ENCODE measurements around the gene SMO. TPM values are rescaled to one million over a fixed set of nuclear protein-coding genes. Genes with fewer than 3 reads are reported as not detected.
A peak's percentile ranks its signal among the peaks of the same experiment; 100 is the strongest.
"Not testable (repeated sequence)": the region's sequence is repeated elsewhere in the genome, so short reads cannot be mapped to it uniquely, and the experiment has no call there.

Gene SMO
- total RNA-seq, 2 donors from 2014 or later: 5.4 to 7.6 TPM

GRCh38 chr7:129203050-129203741, 14.8 kb downstream of the SMO start:
- intact Hi-C loops (cut with DNase I): no loop called here
- DNase-seq (no peak), ATAC-seq (peak in 1 of 2 donors; percentile 16)

GRCh38 chr7:129205126-129205818, 16.8 kb downstream of the SMO start:
- intact Hi-C loops (cut with DNase I): no loop called here
- ATAC-seq (no peak), DNase-seq (no peak)

GRCh38 chr7:129205987-129206785, 17.8 kb downstream of the SMO start:
- intact Hi-C loops (cut with DNase I): no loop called here
- DNase-seq (no peak), ATAC-seq (no peak)

- intact Hi-C loops (cut with DNase I): no loop called here
Observed at GRCh38 chr7:129208667-129209066, 20.2 kb downstream of the SMO start.

GRCh38 chr7:129209067-129209926, 20.9 kb downstream of the SMO start:
- DNase-seq (no peak), ATAC-seq (no peak)
- intact Hi-C loops (cut with DNase I): no loop called here

More at GRCh38 chr7:129208667-129209066, 20.2 kb downstream of the SMO start:
- ATAC-seq (no peak), DNase-seq (no peak)

GRCh38 chr7:129210256-129210988, 22.0 kb downstream of the SMO start:
- intact Hi-C loops (cut with DNase I): loop anchor here (1.0 to 10.0 kb wide), 2 partner anchors 46 kb away; no protein-coding TSS in a partner anchor
- DNase-seq (peak; percentile 86), ATAC-seq (peak; percentile 92 to 95)

- DNase-seq (no peak), ATAC-seq (peak; percentile 12 to 31)
- intact Hi-C loops (cut with DNase I): loop anchor here (1.0 to 10.0 kb wide), 2 partner anchors 46 to 47 kb away; no protein-coding TSS in a partner anchor
Observed at GRCh38 chr7:129210989-129211312, 22.5 kb downstream of the SMO start.

GRCh38 chr7:129212126-129212525, 23.7 kb downstream of the SMO start:
- ATAC-seq: no peak
- intact Hi-C loops (cut with DNase I): loop anchor here in 1 of 2 donors (10.0 kb wide), 1 partner anchor 47 kb away; no protein-coding TSS in a partner anchor
- DNase-seq: no peak

GRCh38 chr7:129212596-129212995, 24.2 kb downstream of the SMO start:
- no peak for DNase-seq
- intact Hi-C loops (cut with DNase I): loop anchor here in 1 of 2 donors (10.0 kb wide), 1 partner anchor 48 kb away; no protein-coding TSS in a partner anchor
- no peak for ATAC-seq

GRCh38 chr7:129213828-129214227, 25.4 kb downstream of the SMO start:
- intact Hi-C loops (cut with DNase I): loop anchor here in 1 of 2 donors (10.0 kb wide), 1 partner anchor 49 kb away; no protein-coding TSS in a partner anchor
- DNase-seq (no peak), ATAC-seq (no peak)

- DNase-seq, ATAC-seq: not testable (repeated sequence)
- intact Hi-C loops (cut with DNase I): loop anchor here (5.0 to 10.0 kb wide), 3 partner anchors 51 to 257 kb away; no protein-coding TSS in a partner anchor
Observed at GRCh38 chr7:129215691-129216090, 27.3 kb downstream of the SMO start.

- ATAC-seq, DNase-seq: not testable (repeated sequence)
- intact Hi-C loops (cut with DNase I): loop anchor here (5.0 to 10.0 kb wide), 3 partner anchors 51 to 256 kb away; no protein-coding TSS in a partner anchor
Observed at GRCh38 chr7:129216101-129216715, 27.8 kb downstream of the SMO start.

GRCh38 chr7:129216821-129217416, 28.5 kb downstream of the SMO start:
- intact Hi-C loops (cut with DNase I): loop anchor here (5.0 to 10.0 kb wide), 3 partner anchors 52 to 255 kb away; no protein-coding TSS in a partner anchor
- not testable (repeated sequence) for DNase-seq, ATAC-seq

GRCh38 chr7:129218514-129219062, 30.2 kb downstream of the SMO start:
- ATAC-seq (peak; percentile 91 to 92), DNase-seq (peak; percentile 88)
- intact Hi-C loops (cut with DNase I): loop anchor here (2.0 to 10.0 kb wide), 4 partner anchors 54 to 254 kb away; no protein-coding TSS in a partner anchor

- not testable (repeated sequence) for DNase-seq, ATAC-seq
- intact Hi-C loops (cut with DNase I): loop anchor here (2.0 to 10.0 kb wide), 4 partner anchors 54 to 253 kb away; no protein-coding TSS in a partner anchor
Observed at GRCh38 chr7:129219166-129219565, 30.7 kb downstream of the SMO start.

- DNase-seq (no peak), ATAC-seq (no peak)
- intact Hi-C loops (cut with DNase I): no loop called here
Observed at GRCh38 chr7:129222064-129222463, 33.6 kb downstream of the SMO start.

Data from left cardiac atrium (tissue), 4 donors.